NT2/D1 (cell line): Measurements from ENCODE around the gene VWA3A.

Experiments
- SUZ12 ChIP-seq: IDR thresholded peaks from 2 replicates; pipeline ENCODE4 v1.6.1; 2011; ENCODE audit not compliant: insufficient read length, insufficient read depth; ENCODE audit errors: extremely low read depth
- YY1 ChIP-seq: IDR thresholded peaks from 2 replicates; pipeline ENCODE4 v1.6.1; 2011; ENCODE audit not compliant: insufficient read length, insufficient read depth
- ZNF274 ChIP-seq: IDR thresholded peaks from 2 replicates; pipeline ENCODE4 v1.6.1; 2011; ENCODE audit warnings: mild to moderate bottlenecking, low read depth, low read length

GRCh38 chr16:22063888-22064467 is 28.4 kb upstream of the VWA3A start:
- TF ChIP-seq SUZ12 (no peak), YY1 (no peak), ZNF274 (no peak)
